B cell (primary cell): ENCODE measurements around the gene HAT1. TPM values are rescaled to one million over a fixed set of nuclear protein-coding genes. Genes with fewer than 3 reads are reported as not detected.

Source experiments
- ATAC-seq: fragments of 200-7000 bp; cut with Tn5 transposase; one replicate; pipeline ENCODE4 v1.10.0; 2021; ENCODE audit warnings: low read depth, mild to moderate bottlenecking, moderate number of reproducible peaks, moderate library complexity
- CTCF ChIA-PET: fragments of 350-600 bp; sonication (Branson Sonifier 250); formaldehyde crosslinking; loops from one replicate; lab custom pipeline; 2021; ENCODE audit warnings: antibody characterized with exemption, inconsistent platforms; lab: Charles Lee
- POLR2A ChIA-PET: fragments of 350-600 bp; sonication (Branson Sonifier 250); formaldehyde crosslinking; loops from one replicate; lab custom pipeline; 2021; ENCODE audit warnings: antibody characterized with exemption; lab: Charles Lee
- DNase-seq: peaks from one replicate; pipeline ENCODE4 v3.0.0; 2013
- H2AFZ ChIP-seq: 2 replicates; pipeline ENCODE4 v1.6.1; 2012; ENCODE audit warnings: mild to moderate bottlenecking, low read depth, low read length; ENCODE audit not compliant: insufficient read depth, poor library complexity, severe bottlenecking
- H3K27ac ChIP-seq, 2 donors: 1 replicate in 1 of 2; 2 replicates in 1 of 2; pipeline ENCODE4 v1.5.1; 2012 to 2013; ENCODE audit warnings: low read length in 2 of 2, mild to moderate bottlenecking in 2 of 2, moderate library complexity in 1 of 2
- H3K27me3 ChIP-seq, 4 experiments: fragments of 200-600 bp in 1 of 4; sonication (generic) in 1 of 4; replicated peaks in 1 of 4; 1 replicate in 2 of 4; 2 replicates in 2 of 4; pipeline versions ENCODE4 v1.6.1 to v1.7.0; 2013 to 2016; ENCODE audit warnings: low read length in 3 of 4, mild to moderate bottlenecking in 2 of 4, mixed read lengths in 1 of 4, moderate library complexity in 1 of 4; ENCODE audit not compliant: insufficient read depth in 4 of 4, control insufficient read depth in 3 of 4; ENCODE audit errors: control extremely low read depth in 1 of 4
- H3K36me3 ChIP-seq, 2 experiments: replicated peaks in 1 of 2; 1 replicate in 1 of 2; 2 replicates in 1 of 2; pipeline versions ENCODE4 v1.6.1 to v1.7.1; 2013; ENCODE audit warnings: low read length in 1 of 2; ENCODE audit not compliant: insufficient read depth in 2 of 2, control insufficient read depth in 1 of 2; ENCODE audit errors: control extremely low read depth in 1 of 2, extremely low read depth in 1 of 2
- H3K4me1 ChIP-seq, 2 donors: fragments of 200-600 bp in 1 of 2; sonication (generic) in 1 of 2; 1 replicate in 1 of 2; 2 replicates in 1 of 2; pipeline versions ENCODE4 v1.5.1 to v1.6.1; 2013 to 2017; ENCODE audit warnings: low read length in 2 of 2; ENCODE audit not compliant: control insufficient read depth in 2 of 2, insufficient read depth in 2 of 2
- H3K4me2 ChIP-seq: replicated peaks from 2 replicates; pipeline ENCODE3; 2012; ENCODE audit warnings: mild to moderate bottlenecking, low read depth, low read length; ENCODE audit not compliant: poor library complexity, severe bottlenecking
- H3K4me3 ChIP-seq, 5 experiments: fragments of 200-600 bp in 1 of 5; sonication (generic) in 1 of 5; 1 replicate in 3 of 5; 2 replicates in 2 of 5; pipeline versions ENCODE4 v1.5.1 to v1.7.0; 2011 to 2016; ENCODE audit warnings: low read length in 4 of 5, mild to moderate bottlenecking in 4 of 5, low read depth in 2 of 5, control low read depth in 1 of 5, moderate library complexity in 1 of 5; ENCODE audit not compliant: insufficient read depth in 1 of 5; ENCODE audit errors: control extremely low read depth in 1 of 5, extremely low read depth in 1 of 5
- H3K79me2 ChIP-seq: fragments of 200-600 bp; sonication (generic); one replicate; pipeline ENCODE4 v1.6.0; 2016; ENCODE audit warnings: low read length; ENCODE audit not compliant: control insufficient read depth, insufficient read depth
- H3K9ac ChIP-seq: fragments of 200-600 bp; sonication (generic); 2 replicates; pipeline ENCODE4 v1.6.1; 2017; ENCODE audit warnings: mild to moderate bottlenecking, low read length, moderate library complexity
- H3K9me3 ChIP-seq, 3 donors: one replicate each; pipeline versions ENCODE4 v1.6.1 to v1.7.1; 2013; ENCODE audit warnings: low read length in 2 of 3; ENCODE audit not compliant: control insufficient read depth in 2 of 3, insufficient read depth in 1 of 3; ENCODE audit errors: control extremely low read depth in 1 of 3
- H4K20me1 ChIP-seq: 2 replicates; pipeline ENCODE4 v1.6.0; 2012; ENCODE audit warnings: mild to moderate bottlenecking, low read length; ENCODE audit not compliant: insufficient read depth, control insufficient read depth, poor library complexity, severe bottlenecking
- H3K27ac Mint-ChIP-seq: one replicate; pipeline ENCODE4 v1.8.0; 2021; ENCODE audit warnings: mixed read lengths
- H3K27me3 Mint-ChIP-seq: one replicate; pipeline ENCODE4 v1.8.0; 2021; ENCODE audit warnings: mixed read lengths
- H3K4me1 Mint-ChIP-seq: one replicate; pipeline ENCODE4 v1.8.0; 2021; ENCODE audit warnings: mixed read lengths
- H3K4me3 Mint-ChIP-seq: one replicate; pipeline ENCODE4 v1.8.0; 2021; ENCODE audit warnings: mixed read lengths
- H3K9me3 Mint-ChIP-seq: one replicate; pipeline ENCODE4 v1.8.0; 2022; ENCODE audit warnings: mixed read lengths; ENCODE audit not compliant: insufficient read depth
- EZH2 ChIP-seq: IDR thresholded peaks from 2 replicates; pipeline ENCODE4 v1.6.1; 2012; ENCODE audit warnings: borderline replicate concordance, low read depth, mild to moderate bottlenecking, moderate library complexity, low read length; ENCODE audit not compliant: insufficient read depth, poor library complexity, severe bottlenecking
- WGBS: methylation state at CpG from one replicate; pipeline ENCODE4 v1.1.5; 2013; ENCODE audit warnings: missing lambda C conversion rate; ENCODE audit not compliant: insufficient coverage; 5-methylcytosine and 5-hydroxymethylcytosine counted together
- intact Hi-C: fragments of 100-400 bp; cut with micrococcal nuclease; formaldehyde crosslinking; loops from one replicate; pipeline ENCODE4 v1.10.0; 2022
- polyA plus RNA-seq: library from polyadenylated mRNA; depleted of rRNA; stranded (reverse); fragments of >200 nt; gene quantifications from 2 replicates; pipeline ENCODE4 v1.2.3, GENCODE V29; 2012
- total RNA-seq, 2 donors: library from RNA; stranded (reverse); fragments of 120-200 nt in 1 of 2; gene quantifications; 1 replicate in 1 of 2; 2 replicates in 1 of 2; pipeline versions ENCODE4 v1.2.3 to v1.2.4, GENCODE V29; 2013 to 2022
- TF ChIP-seq, protein P1 (sequence below): fragments of 200-600 bp; IDR thresholded peaks from one replicate; pipeline ENCODE4 v1.8.0; 2022; ENCODE audit warnings: antibody characterized with exemption, mild to moderate bottlenecking

HAT1 gene
- total and polyA plus RNA-seq, 2 donors (not counting 1 experiment from before 2014, with no cell fraction given), result 12.0 to 25.1 TPM

DNA sequence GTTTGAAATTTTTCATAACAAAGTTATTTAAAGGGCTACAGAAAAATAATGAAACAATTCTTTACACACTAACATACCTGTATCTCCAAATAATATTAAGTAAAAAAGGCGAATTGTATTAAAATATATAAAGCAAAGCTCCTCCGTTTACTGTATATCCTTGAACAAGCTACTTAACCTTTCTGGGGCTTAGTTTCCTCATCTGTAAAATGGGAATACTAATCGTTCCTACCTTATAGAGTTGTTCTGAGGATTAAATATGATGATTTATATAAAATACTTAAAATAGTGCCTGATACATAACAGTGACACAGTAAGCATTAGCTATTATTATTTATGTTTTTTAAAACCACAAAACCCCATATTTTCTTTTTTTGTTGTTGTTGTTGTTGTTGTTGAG lies 41.5 kb upstream of the HAT1 start:
- peaks cover 5% of the 10 kb centered on the region for H4K20me1 ChIP-seq
- Mint-ChIP-seq H3K4me1 (peaks cover 10% of the 10 kb centered on the region), H3K9me3 (no peaks in the 10 kb centered on the region), H3K4me3 (no peak overlapping the region), H3K27ac (no peak overlapping the region), H3K27me3 (no peaks in the 10 kb centered on the region)
- ATAC-seq (no peak), DNase-seq (no peak)
- TF ChIP-seq, protein P1, sequence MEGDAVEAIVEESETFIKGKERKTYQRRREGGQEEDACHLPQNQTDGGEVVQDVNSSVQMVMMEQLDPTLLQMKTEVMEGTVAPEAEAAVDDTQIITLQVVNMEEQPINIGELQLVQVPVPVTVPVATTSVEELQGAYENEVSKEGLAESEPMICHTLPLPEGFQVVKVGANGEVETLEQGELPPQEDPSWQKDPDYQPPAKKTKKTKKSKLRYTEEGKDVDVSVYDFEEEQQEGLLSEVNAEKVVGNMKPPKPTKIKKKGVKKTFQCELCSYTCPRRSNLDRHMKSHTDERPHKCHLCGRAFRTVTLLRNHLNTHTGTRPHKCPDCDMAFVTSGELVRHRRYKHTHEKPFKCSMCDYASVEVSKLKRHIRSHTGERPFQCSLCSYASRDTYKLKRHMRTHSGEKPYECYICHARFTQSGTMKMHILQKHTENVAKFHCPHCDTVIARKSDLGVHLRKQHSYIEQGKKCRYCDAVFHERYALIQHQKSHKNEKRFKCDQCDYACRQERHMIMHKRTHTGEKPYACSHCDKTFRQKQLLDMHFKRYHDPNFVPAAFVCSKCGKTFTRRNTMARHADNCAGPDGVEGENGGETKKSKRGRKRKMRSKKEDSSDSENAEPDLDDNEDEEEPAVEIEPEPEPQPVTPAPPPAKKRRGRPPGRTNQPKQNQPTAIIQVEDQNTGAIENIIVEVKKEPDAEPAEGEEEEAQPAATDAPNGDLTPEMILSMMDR, result no peak
- TF ChIP-seq EZH2, result no peak
- WGBS, result no CpG with 5 or more reads among the region's 3 CpGs
- intact Hi-C loops, result no loop called here
- no peak overlapping the region for H3K27ac ChIP-seq
- H3K79me2 ChIP-seq, result peaks cover 13% of the 10 kb centered on the region
- no peaks in the 10 kb centered on the region for H3K4me1 ChIP-seq
- CTCF ChIA-PET, result interaction anchor here (0.6 kb wide), 1 partner anchor 120 kb away, joined by 4 read pairs; no protein-coding TSS in a partner anchor
- H3K4me3 ChIP-seq, result no peak overlapping the region
- POLR2A ChIA-PET, result no interaction called here
- peaks cover 0 to under 1% (median 0%) of the 10 kb centered on the region in 3 donors for H3K9me3 ChIP-seq
- H2AFZ ChIP-seq, result no peak overlapping the region
- H3K4me2 ChIP-seq, result no peak overlapping the region
- H3K36me3 ChIP-seq, result peaks cover 0 to 2% of the 10 kb centered on the region in 2 experiments
- H3K9ac ChIP-seq, result no peak overlapping the region
- H3K27me3 ChIP-seq, result no peaks in the 10 kb centered on the region

DNA sequence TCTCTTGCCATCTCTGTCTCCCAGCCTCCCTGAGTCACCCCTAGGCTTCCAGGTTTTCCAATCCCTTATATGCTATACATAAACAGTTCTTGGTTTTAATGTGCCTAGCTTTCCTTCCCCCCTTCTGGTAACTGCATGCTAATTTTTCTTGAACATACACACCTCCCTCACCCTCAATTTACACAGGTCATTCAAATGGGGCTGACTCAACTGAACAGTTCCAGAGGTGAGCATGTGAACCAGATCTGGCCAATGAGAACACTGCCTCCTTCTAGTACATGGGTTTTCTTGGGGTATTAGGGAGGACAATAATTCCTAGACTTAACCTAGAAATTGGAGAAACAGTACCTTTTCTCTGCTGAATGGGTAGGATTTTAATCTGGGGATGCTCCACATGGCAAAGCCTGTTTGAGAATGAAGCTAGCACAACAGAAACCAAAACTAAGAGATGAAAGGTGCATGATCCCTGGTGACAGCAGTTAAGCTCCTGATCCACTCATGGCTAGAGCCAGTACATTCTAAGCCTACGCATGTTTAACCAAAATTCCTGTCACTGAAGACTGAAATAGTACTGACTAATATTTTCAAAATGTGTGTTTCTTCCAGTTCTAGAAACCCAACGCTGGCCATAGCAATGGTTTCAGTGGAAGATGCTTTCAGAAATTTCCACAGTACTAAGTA lies 40.0 kb upstream of the HAT1 start:
- Histone ChIP-seq H4K20me1 (peaks cover 5% of the 10 kb centered on the region), H3K27ac (no peak overlapping the region), H3K36me3 (peaks cover 0 to 2% of the 10 kb centered on the region in 2 experiments), H3K4me2 (no peak overlapping the region), H3K4me3 (no peak overlapping the region), H3K9ac (no peak overlapping the region), H2AFZ (no peak overlapping the region), H3K4me1 (no peaks in the 10 kb centered on the region), H3K9me3 (no peaks in the 10 kb centered on the region), H3K27me3 (no peaks in the 10 kb centered on the region), H3K79me2 (peaks cover 21% of the 10 kb centered on the region)
- Mint-ChIP-seq H3K9me3 (no peaks in the 10 kb centered on the region), H3K27me3 (no peaks in the 10 kb centered on the region), H3K4me3 (no peak overlapping the region), H3K27ac (no peak overlapping the region), H3K4me1 (peaks cover 9% of the 10 kb centered on the region)
- intact Hi-C loops, result no loop called here
- TF ChIP-seq, protein P1, result no peak
- TF ChIP-seq EZH2, result no peak
- DNase-seq (no peak), ATAC-seq (no peak)
- ChIA-PET CTCF (no interaction called here), POLR2A (no interaction called here)
- WGBS, result no CpG with 5 or more reads among the region's 2 CpGs
